Neural cell (in vitro differentiated cells): ENCODE data around the gene CLDN8. TPM values are rescaled to one million over a fixed set of nuclear protein-coding genes. Genes with fewer than 3 reads are reported as not detected.

Experiments used
- H2AFZ ChIP-seq: fragments of 200-600, 300-800 bp; sonication (generic), shearing (Covaris generic); 2 replicates; pipeline ENCODE4 v1.6.0; 2014; ENCODE audit warnings: low read depth, mild to moderate bottlenecking, antibody characterized with exemption, low read length, moderate library complexity
- H3F3A ChIP-seq: fragments of 200-600 bp; shearing (Covaris generic); 2 replicates; pipeline ENCODE4 v1.6.1; 2016; ENCODE audit warnings: mild to moderate bottlenecking, moderate library complexity, mixed read lengths, antibody characterized with exemption, low read length; ENCODE audit not compliant: insufficient read depth, poor library complexity, severe bottlenecking
- H3K27ac ChIP-seq: fragments of 200-600, 300-800 bp; sonication (generic), shearing (Covaris generic); 2 replicates; pipeline ENCODE4 v1.5.1; 2014; ENCODE audit warnings: mild to moderate bottlenecking, low read length, moderate library complexity
- H3K27me3 ChIP-seq: fragments of 300-800, 200-600 bp; sonication (generic), shearing (Covaris generic); 2 replicates; pipeline ENCODE4 v1.6.0; 2014; ENCODE audit warnings: mild to moderate bottlenecking, low read depth, low read length, moderate library complexity; ENCODE audit not compliant: insufficient read depth
- H3K36me3 ChIP-seq: fragments of 300-800, 200-600 bp; sonication (generic), shearing (Covaris generic); 2 replicates; pipeline ENCODE4 v1.5.1; 2014; ENCODE audit warnings: mild to moderate bottlenecking, antibody characterized with exemption, low read length, moderate library complexity; ENCODE audit not compliant: insufficient read depth
- H3K4me2 ChIP-seq: fragments of 300-800, 200-600 bp; sonication (generic), shearing (Covaris generic); 2 replicates; pipeline ENCODE4 v1.6.0; 2014; ENCODE audit warnings: mild to moderate bottlenecking, low read length
- H3K4me3 ChIP-seq: fragments of 300-800, 200-600 bp; sonication (generic), shearing (Covaris generic); 2 replicates; pipeline ENCODE4 v1.5.1; 2014; ENCODE audit warnings: mild to moderate bottlenecking, low read length, moderate library complexity
- H3K79me2 ChIP-seq: fragments of 200-600 bp; shearing (Covaris generic); replicated peaks from 2 replicates; pipeline ENCODE4 v1.6.0; 2014; ENCODE audit warnings: mild to moderate bottlenecking, low read length, moderate library complexity; ENCODE audit not compliant: insufficient read depth
- H3K9ac ChIP-seq: fragments of 300-800, 200-600 bp; sonication (generic), shearing (Covaris generic); 2 replicates; pipeline ENCODE4 v1.6.1; 2016; ENCODE audit warnings: mild to moderate bottlenecking, low read length, mixed read lengths
- H3K9me2 ChIP-seq: fragments of 200-600 bp; shearing (Covaris generic); 2 replicates; pipeline ENCODE4 v1.6.1; 2016; ENCODE audit warnings: mild to moderate bottlenecking, low read length, mixed read lengths; ENCODE audit not compliant: insufficient read depth
- H3K9me3 ChIP-seq: fragments of 200-600, 300-800 bp; sonication (generic), shearing (Covaris generic); 2 replicates; pipeline ENCODE4 v1.6.1; 2016; ENCODE audit warnings: mild to moderate bottlenecking, mixed run types, low read length, moderate library complexity, mixed read lengths
- H4K20me1 ChIP-seq: fragments of 200-600 bp; shearing (Covaris generic); 2 replicates; pipeline ENCODE4 v1.6.1; 2016; ENCODE audit warnings: mild to moderate bottlenecking, mixed run types; ENCODE audit not compliant: insufficient read depth
- CTCF ChIP-seq: fragments of 450-650 bp; IDR thresholded peaks from 2 replicates; pipeline ENCODE4 v1.5.1; 2014; ENCODE audit warnings: antibody characterized with exemption, mild to moderate bottlenecking, moderate library complexity; ENCODE audit not compliant: poor library complexity, severe bottlenecking
- EP300 ChIP-seq: fragments of 450-650 bp; conservative IDR thresholded peaks from 2 replicates; pipeline ENCODE4 v1.6.1; 2014; ENCODE audit warnings: antibody characterized with exemption, mild to moderate bottlenecking, moderate library complexity; ENCODE audit not compliant: poor library complexity, severe bottlenecking
- EZH2 ChIP-seq: fragments of 200-600, 300-800 bp; shearing (Covaris generic), sonication (generic); IDR thresholded peaks from 2 replicates; pipeline ENCODE4 v1.6.1; 2014; ENCODE audit warnings: antibody characterized with exemption, low read length, borderline replicate concordance, mild to moderate bottlenecking; ENCODE audit not compliant: insufficient read depth, poor library complexity, severe bottlenecking
- MXI1 ChIP-seq: fragments of 450-650 bp; conservative IDR thresholded peaks from 2 replicates; pipeline ENCODE4 v1.6.1; 2014; ENCODE audit warnings: antibody characterized with exemption, mild to moderate bottlenecking; ENCODE audit not compliant: poor library complexity, severe bottlenecking
- POLR2AphosphoS5 ChIP-seq: IDR thresholded peaks from 2 replicates; pipeline ENCODE4 v1.6.1; 2012
- RAD21 ChIP-seq: fragments of 450-650 bp; conservative IDR thresholded peaks from 2 replicates; pipeline ENCODE4 v1.6.1; 2014; ENCODE audit warnings: antibody characterized with exemption, mild to moderate bottlenecking, moderate library complexity
- REST ChIP-seq: IDR thresholded peaks from 2 replicates; pipeline ENCODE4 v1.6.1; 2012; ENCODE audit warnings: borderline replicate concordance
- SMC3 ChIP-seq: fragments of 450-650 bp; conservative IDR thresholded peaks from 2 replicates; pipeline ENCODE4 v1.6.1; 2014; ENCODE audit warnings: antibody characterized with exemption, mild to moderate bottlenecking, moderate library complexity; ENCODE audit not compliant: poor library complexity
- TAF1 ChIP-seq: IDR thresholded peaks from 2 replicates; pipeline ENCODE4 v1.6.1; 2012; ENCODE audit warnings: low read depth
- polyA plus RNA-seq: library from polyadenylated mRNA; depleted of rRNA; stranded (reverse); fragments of >200 nt; gene quantifications from 2 replicates; pipeline ENCODE4 v1.2.3, GENCODE V29; 2014

Gene CLDN8
- polyA plus RNA-seq, 1 donor from 2014 or later, result not detected

- H3K9ac ChIP-seq, result no peak overlapping the region
- H3K4me3 ChIP-seq, result no peak overlapping the region
- H3F3A ChIP-seq, result no peaks in the 10 kb centered on the region
- H2AFZ ChIP-seq, result no peak overlapping the region
- no peaks in the 10 kb centered on the region for H3K9me3 ChIP-seq
- H4K20me1 ChIP-seq, result no peaks in the 10 kb centered on the region
- H3K36me3 ChIP-seq, result no peaks in the 10 kb centered on the region
- no peaks in the 10 kb centered on the region for H3K9me2 ChIP-seq
- H3K27ac ChIP-seq, result no peak overlapping the region
- H3K79me2 ChIP-seq, result no peaks in the 10 kb centered on the region
- TF ChIP-seq POLR2AphosphoS5 (no peak), EP300 (no peak), RAD21 (no peak), EZH2 (no peak), REST (no peak), CTCF (no peak), SMC3 (no peak), TAF1 (no peak), MXI1 (no peak)
- no peak overlapping the region for H3K4me2 ChIP-seq
- H3K27me3 ChIP-seq, result no peaks in the 10 kb centered on the region
Observed at GRCh38 chr21:30249936-30250335, 34.0 kb upstream of the CLDN8 start.

- TF ChIP-seq EZH2 (no peak), EP300 (no peak), RAD21 (no peak), POLR2AphosphoS5 (no peak), SMC3 (no peak), MXI1 (no peak), REST (no peak), TAF1 (no peak), CTCF (no peak)
- H3F3A ChIP-seq, result no peaks in the 10 kb centered on the region
- no peaks in the 10 kb centered on the region for H3K9me2 ChIP-seq
- H3K27me3 ChIP-seq, result no peaks in the 10 kb centered on the region
- H2AFZ ChIP-seq, result no peak overlapping the region
- H4K20me1 ChIP-seq, result no peaks in the 10 kb centered on the region
- no peak overlapping the region for H3K27ac ChIP-seq
- no peak overlapping the region for H3K4me2 ChIP-seq
- no peaks in the 10 kb centered on the region for H3K36me3 ChIP-seq
- H3K79me2 ChIP-seq, result no peaks in the 10 kb centered on the region
- no peak overlapping the region for H3K4me3 ChIP-seq
- no peak overlapping the region for H3K9ac ChIP-seq
- no peaks in the 10 kb centered on the region for H3K9me3 ChIP-seq
Observed at GRCh38 chr21:30248844-30249243, 32.9 kb upstream of the CLDN8 start.
